Neural crest cell (in vitro differentiated cells): ENCODE data around the gene RUNX3. TPM values are rescaled to one million over a fixed set of nuclear protein-coding genes. Genes with fewer than 3 reads are reported as not detected.
"Not testable (repeated sequence)": the region's sequence is repeated elsewhere in the genome, so short reads cannot be mapped to it uniquely, and the experiment has no call there.

Experiments used
- DNase-seq: peaks from one replicate; pipeline ENCODE4 v3.0.0; 2021; ENCODE audit warnings: low read depth, mixed read lengths, low spot score
- H3K27ac Mint-ChIP-seq: one replicate; pipeline ENCODE4 v1.8.0; 2021; ENCODE audit warnings: mild to moderate bottlenecking, mixed read lengths; ENCODE audit not compliant: unreplicated experiment
- H3K27me3 Mint-ChIP-seq: 2 replicates; pipeline ENCODE4 v1.8.0; 2021; ENCODE audit warnings: low read depth, mild to moderate bottlenecking, mixed read lengths
- H3K36me3 Mint-ChIP-seq: 2 replicates; pipeline ENCODE4 v1.8.0; 2021; ENCODE audit warnings: low read depth, mild to moderate bottlenecking, mixed read lengths
- H3K4me1 Mint-ChIP-seq: 2 replicates; pipeline ENCODE4 v1.8.0; 2021; ENCODE audit warnings: mixed read lengths
- H3K4me3 Mint-ChIP-seq: one replicate; pipeline ENCODE4 v1.8.0; 2021; ENCODE audit warnings: mild to moderate bottlenecking, mixed read lengths
- H3K9me3 Mint-ChIP-seq: 2 replicates; pipeline ENCODE4 v1.8.0; 2021; ENCODE audit warnings: mixed read lengths
- long read RNA-seq: library from polyadenylated mRNA; unstranded; transcript quantifications from one replicate; pipeline ENCODE4 v2.0.0, GENCODE V29; 2020
- total RNA-seq: library from RNA; stranded (reverse); gene quantifications from 2 replicates; pipeline ENCODE4 v1.2.1, GENCODE V29; 2021
- TF ChIP-seq, protein P1 (sequence below): fragments of 200-600 bp; sonication (generic); conservative IDR thresholded peaks from 2 replicates; pipeline ENCODE4 v1.5.0; 2021; ENCODE audit warnings: antibody characterized with exemption, mild to moderate bottlenecking

RUNX3 gene
- 0.16 TPM in 1 of 2 replicates, not detected in the other for total RNA-seq
- long read RNA-seq = 0 reads

DNA sequence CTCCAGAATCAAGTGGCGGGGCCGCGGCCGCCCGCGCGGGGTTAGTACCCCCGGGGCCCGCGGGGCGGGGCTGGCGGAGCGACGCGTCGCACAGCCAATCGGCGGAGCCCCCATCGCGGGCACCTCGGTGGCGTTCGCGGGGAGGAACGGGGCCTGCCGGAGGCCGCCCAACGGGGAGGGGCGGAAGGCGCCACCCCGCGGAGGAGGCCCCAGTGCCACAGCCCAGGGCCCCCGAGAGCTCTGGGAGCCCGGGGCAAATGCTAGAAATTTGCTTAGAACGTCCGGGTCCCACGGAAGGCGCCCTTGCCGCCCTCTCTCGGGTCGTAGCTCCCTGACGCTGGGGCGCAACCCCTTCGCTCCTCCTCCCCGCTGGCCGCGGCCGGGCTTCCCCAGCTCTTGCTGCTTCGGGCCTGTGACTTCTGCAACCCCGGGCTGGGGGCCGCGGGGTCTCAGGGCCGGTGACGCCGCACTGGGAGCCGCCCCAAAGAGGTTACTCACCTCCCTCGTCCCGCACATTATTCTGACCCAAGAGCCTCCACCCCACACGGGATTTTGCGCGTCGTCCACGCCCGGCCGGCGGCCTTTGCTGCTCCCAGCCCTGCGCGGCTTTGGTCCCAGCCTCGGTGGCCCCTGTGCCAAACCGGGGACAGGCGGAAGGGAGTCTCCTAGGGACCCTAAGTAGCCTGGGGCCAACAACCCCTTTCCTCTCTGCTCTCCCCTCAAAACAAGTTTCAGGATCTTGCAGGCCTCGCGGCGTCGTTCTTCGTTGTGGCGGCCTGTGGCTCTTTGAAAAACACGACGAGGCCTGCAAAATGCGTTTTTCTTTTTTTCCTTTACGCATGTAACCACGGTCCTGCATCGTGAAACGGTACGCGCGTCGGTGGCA lies at the start of gene RUNX3:
Gene RUNX3, minus strand, starts transcription at position 17 of the 886 bp plus-strand sequence. CDS start 408 bp downstream, outside the sequence.
- Mint-ChIP-seq H3K36me3 (no peaks in the 10 kb centered on the region), H3K9me3 (no peaks in the 10 kb centered on the region), H3K4me3 (peak within 1 kb of the TSS; percentile 41), H3K4me1 (peaks cover 14% of the 10 kb centered on the region), H3K27ac (no peak within 1 kb of the TSS), H3K27me3 (peaks cover 84% of the 10 kb centered on the region)
- DNase-seq = no peak
- TF ChIP-seq, protein P1, sequence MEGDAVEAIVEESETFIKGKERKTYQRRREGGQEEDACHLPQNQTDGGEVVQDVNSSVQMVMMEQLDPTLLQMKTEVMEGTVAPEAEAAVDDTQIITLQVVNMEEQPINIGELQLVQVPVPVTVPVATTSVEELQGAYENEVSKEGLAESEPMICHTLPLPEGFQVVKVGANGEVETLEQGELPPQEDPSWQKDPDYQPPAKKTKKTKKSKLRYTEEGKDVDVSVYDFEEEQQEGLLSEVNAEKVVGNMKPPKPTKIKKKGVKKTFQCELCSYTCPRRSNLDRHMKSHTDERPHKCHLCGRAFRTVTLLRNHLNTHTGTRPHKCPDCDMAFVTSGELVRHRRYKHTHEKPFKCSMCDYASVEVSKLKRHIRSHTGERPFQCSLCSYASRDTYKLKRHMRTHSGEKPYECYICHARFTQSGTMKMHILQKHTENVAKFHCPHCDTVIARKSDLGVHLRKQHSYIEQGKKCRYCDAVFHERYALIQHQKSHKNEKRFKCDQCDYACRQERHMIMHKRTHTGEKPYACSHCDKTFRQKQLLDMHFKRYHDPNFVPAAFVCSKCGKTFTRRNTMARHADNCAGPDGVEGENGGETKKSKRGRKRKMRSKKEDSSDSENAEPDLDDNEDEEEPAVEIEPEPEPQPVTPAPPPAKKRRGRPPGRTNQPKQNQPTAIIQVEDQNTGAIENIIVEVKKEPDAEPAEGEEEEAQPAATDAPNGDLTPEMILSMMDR = no peak

DNA sequence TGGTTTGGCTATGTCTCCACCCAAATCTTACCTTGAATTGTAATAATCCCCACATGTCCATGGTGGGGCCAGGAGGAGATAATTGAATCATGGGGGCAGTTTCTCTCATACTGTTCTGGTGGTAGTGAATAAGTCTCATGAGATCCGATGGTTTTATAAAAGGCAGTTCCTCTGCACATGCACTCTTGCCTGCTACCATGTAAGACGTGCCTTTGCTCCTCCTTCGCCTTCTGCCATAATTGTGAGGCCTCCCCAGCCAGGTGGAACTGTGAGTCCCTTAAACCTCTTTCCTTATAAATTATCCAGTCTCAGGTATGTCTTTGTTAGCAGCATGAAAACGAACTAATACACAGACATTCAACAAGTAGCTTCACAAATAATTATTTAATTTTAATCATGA lies 49.2 kb upstream of the RUNX3 start:
- peaks cover 16% of the 10 kb centered on the region for H3K9me3 Mint-ChIP-seq
- not testable (repeated sequence) for DNase-seq, H3K4me1 Mint-ChIP-seq, H3K27ac Mint-ChIP-seq, H3K27me3 Mint-ChIP-seq, H3K4me3 Mint-ChIP-seq
- H3K36me3 Mint-ChIP-seq = peaks cover 10% of the 10 kb centered on the region

DNA sequence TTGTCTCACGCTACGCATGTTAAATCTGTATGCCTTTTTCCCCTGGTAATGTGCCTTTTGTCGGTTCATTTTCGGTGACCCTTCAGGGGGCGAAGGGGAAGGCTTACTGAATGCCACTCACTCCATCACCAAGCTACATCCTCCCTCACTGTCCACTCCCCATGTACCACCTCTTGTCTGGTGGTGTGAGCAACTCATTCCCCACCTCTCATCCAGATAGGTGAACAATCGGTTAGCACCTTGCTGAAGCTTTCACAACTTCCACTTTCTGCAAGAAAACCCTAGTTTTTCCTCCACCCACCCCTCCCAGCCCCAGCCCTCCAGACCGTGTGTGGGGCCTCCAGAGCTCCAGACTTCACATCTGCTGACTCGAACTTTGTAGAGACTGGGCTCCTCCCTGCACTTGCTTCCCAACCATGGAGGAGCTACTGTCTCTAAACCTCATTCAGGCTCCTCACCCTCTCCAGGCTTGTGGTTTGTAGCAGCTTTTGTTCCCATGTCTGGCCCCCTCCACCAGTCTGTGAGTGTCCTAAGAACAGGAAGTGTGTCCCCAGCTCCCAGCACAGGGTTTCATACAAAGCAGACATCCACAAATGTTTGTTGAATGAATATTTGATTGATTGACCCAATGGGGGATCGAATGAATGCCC lies 48.4 kb upstream of the RUNX3 start:
- peaks cover 10% of the 10 kb centered on the region for H3K36me3 Mint-ChIP-seq
- peaks cover 16% of the 10 kb centered on the region for H3K9me3 Mint-ChIP-seq
- H3K4me3 Mint-ChIP-seq = no peak overlapping the region
- peaks cover 9% of the 10 kb centered on the region for H3K27me3 Mint-ChIP-seq
- DNase-seq = no peak
- TF ChIP-seq, protein P1 = no peak
- H3K27ac Mint-ChIP-seq = peak overlapping the region; percentile 29
- peaks cover 5% of the 10 kb centered on the region for H3K4me1 Mint-ChIP-seq

DNA sequence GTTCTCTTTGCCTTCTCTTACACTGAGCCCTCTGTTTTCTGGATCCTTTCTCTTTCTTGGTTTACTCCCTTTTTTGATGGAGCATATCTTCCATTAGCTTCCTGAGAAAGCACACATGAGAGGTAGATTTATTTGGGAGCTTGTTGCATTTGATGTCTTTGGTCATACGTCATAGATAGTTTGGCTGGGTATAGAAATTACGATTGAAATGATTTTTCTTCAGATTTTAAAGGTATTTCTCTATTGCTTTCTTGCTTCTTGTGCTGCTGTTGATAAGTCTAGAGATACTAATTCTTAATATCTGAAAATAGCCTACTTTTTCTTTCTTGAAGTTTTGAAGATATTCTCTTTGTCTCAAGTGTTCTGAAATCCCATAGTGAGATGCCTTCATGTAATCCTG lies 45.3 kb upstream of the RUNX3 start:
- Mint-ChIP-seq H3K36me3 (peaks cover 10% of the 10 kb centered on the region), H3K9me3 (peaks cover 16% of the 10 kb centered on the region), H3K27ac (no peak overlapping the region), H3K4me1 (peaks cover 32% of the 10 kb centered on the region), H3K27me3 (peaks cover 9% of the 10 kb centered on the region), H3K4me3 (no peak overlapping the region)
- TF ChIP-seq, protein P1 = no peak
- DNase-seq = no peak

- TF ChIP-seq, protein P1 = no peak
- peaks cover 40% of the 10 kb centered on the region for H3K4me1 Mint-ChIP-seq
- H3K27me3 Mint-ChIP-seq = peaks cover 5% of the 10 kb centered on the region
- H3K9me3 Mint-ChIP-seq = peaks cover 16% of the 10 kb centered on the region
- DNase-seq = no peak
- H3K27ac Mint-ChIP-seq = no peak overlapping the region
- H3K4me3 Mint-ChIP-seq = no peak overlapping the region
- peaks cover 10% of the 10 kb centered on the region for H3K36me3 Mint-ChIP-seq
Observed at GRCh38 chr1:24973315-24973714, 43.2 kb upstream of the RUNX3 start.

DNA sequence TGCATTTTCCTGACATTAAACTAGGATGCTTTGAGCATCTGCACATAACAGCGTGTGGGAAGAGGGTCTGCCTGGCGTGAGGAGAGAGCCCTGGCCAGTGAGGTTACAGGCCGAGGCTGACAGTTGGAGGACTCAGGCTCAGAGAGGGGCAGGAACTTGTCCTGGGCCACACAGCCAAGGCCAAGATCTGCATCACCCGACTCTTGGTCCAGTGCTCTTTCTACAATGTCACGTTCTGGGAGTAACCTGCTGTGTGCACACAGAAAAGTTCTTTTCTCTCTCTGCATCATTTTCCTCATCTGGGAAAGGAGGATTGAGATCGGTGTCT lies 42.8 kb upstream of the RUNX3 start:
- TF ChIP-seq, protein P1 = no peak
- Mint-ChIP-seq H3K4me3 (no peak overlapping the region), H3K9me3 (peaks cover 13% of the 10 kb centered on the region), H3K4me1 (peaks cover 36% of the 10 kb centered on the region), H3K27ac (peak overlapping the region; percentile 16), H3K27me3 (peaks cover 1% of the 10 kb centered on the region), H3K36me3 (peaks cover 10% of the 10 kb centered on the region)
- no peak for DNase-seq
